GM18517 (cell line): Measurements from ENCODE around the gene FAM163B.

ENCODE experiments used
- ATAC-seq: cut with Tn5 transposase; IDR thresholded peaks from one replicate; pipeline ENCODE4 v1.9.1; 2021; ENCODE audit warnings: mild to moderate bottlenecking, moderate library complexity; ENCODE audit not compliant: unreplicated experiment

The FAM163B gene

GRCh38 chr9:133601746-133602145 lies 7.4 kb downstream of the FAM163B start:
- no peak for ATAC-seq

- ATAC-seq, result no peak
These were observed 8.4 kb downstream of the FAM163B start for GRCh38 chr9:133600739-133601138.

- no peak for ATAC-seq
These were observed 9.6 kb downstream of the FAM163B start for GRCh38 chr9:133599470-133600173.

GRCh38 chr9:133598978-133599377 lies 10.2 kb downstream of the FAM163B start:
- ATAC-seq, result no peak

- ATAC-seq, result no peak
These were observed 11.8 kb downstream of the FAM163B start for GRCh38 chr9:133597316-133597957.

GRCh38 chr9:133595910-133596309 lies 13.3 kb downstream of the FAM163B start:
- no peak for ATAC-seq

GRCh38 chr9:133594310-133594709 lies 14.9 kb downstream of the FAM163B start:
- no peak for ATAC-seq

- no peak for ATAC-seq
These were observed 15.5 kb downstream of the FAM163B start for GRCh38 chr9:133593587-133594253.

- ATAC-seq, result no peak
These were observed 16.3 kb downstream of the FAM163B start for GRCh38 chr9:133592731-133593409.

- no peak for ATAC-seq
These were observed 17.2 kb downstream of the FAM163B start for GRCh38 chr9:133591985-133592384.

GRCh38 chr9:133591116-133591910 lies 17.9 kb downstream of the FAM163B start:
- ATAC-seq, result no peak

GRCh38 chr9:133590231-133590855 lies 18.8 kb downstream of the FAM163B start:
- no peak for ATAC-seq

- ATAC-seq, result no peak
These were observed 19.5 kb downstream of the FAM163B start for GRCh38 chr9:133589454-133590227.

- ATAC-seq, result no peak
These were observed 21.7 kb downstream of the FAM163B start for GRCh38 chr9:133587466-133587865.

- ATAC-seq, result no peak
These were observed 22.1 kb downstream of the FAM163B start for GRCh38 chr9:133587051-133587450.

- no peak for ATAC-seq
These were observed 23.5 kb downstream of the FAM163B start for GRCh38 chr9:133585481-133586351.

- no peak for ATAC-seq
These were observed 24.4 kb downstream of the FAM163B start for GRCh38 chr9:133584559-133585476.
